GM23248 (cell line): ENCODE results near the gene PEX10. TPM values are rescaled to one million over a fixed set of nuclear protein-coding genes. Genes with fewer than 3 reads are reported as not detected.

Source experiments
- DNase-seq: peaks from one replicate; pipeline ENCODE4 v3.0.0-alpha.2; 2015
- H2AFZ ChIP-seq: fragments of 200-600 bp; sonication (generic); 2 replicates; pipeline ENCODE4 v1.6.1; 2016; ENCODE audit warnings: antibody characterized with exemption
- H3F3A ChIP-seq: fragments of 200-600 bp; sonication (generic); 2 replicates; pipeline ENCODE4 v1.6.1; 2016; ENCODE audit warnings: mild to moderate bottlenecking, antibody characterized with exemption, mixed run types; ENCODE audit not compliant: insufficient read depth
- H3K27ac ChIP-seq: fragments of 200-600 bp; sonication (generic); 2 replicates; pipeline ENCODE4 v1.5.1; 2016; ENCODE audit warnings: mild to moderate bottlenecking
- H3K27me3 ChIP-seq: fragments of 200-600 bp; sonication (generic); replicated peaks from 2 replicates; pipeline ENCODE4 v1.6.1; 2016; ENCODE audit warnings: mild to moderate bottlenecking; ENCODE audit not compliant: insufficient read depth
- H3K36me3 ChIP-seq: fragments of 200-600 bp; sonication (generic); 2 replicates; pipeline ENCODE4 v1.6.1; 2016; ENCODE audit warnings: low read depth, mild to moderate bottlenecking
- H3K4me1 ChIP-seq: fragments of 200-600 bp; sonication (generic); 2 replicates; pipeline ENCODE4 v1.6.1; 2016; ENCODE audit warnings: mild to moderate bottlenecking; ENCODE audit not compliant: insufficient read depth
- H3K4me2 ChIP-seq: fragments of 200-600 bp; sonication (generic); one replicate; pipeline ENCODE4 v1.6.1; 2016; ENCODE audit warnings: mild to moderate bottlenecking; ENCODE audit not compliant: unreplicated experiment
- H3K4me3 ChIP-seq: fragments of 200-600 bp; sonication (generic); 2 replicates; pipeline ENCODE4 v1.5.1; 2016; ENCODE audit warnings: mild to moderate bottlenecking
- H3K79me2 ChIP-seq: fragments of 200-600 bp; sonication (generic); 2 replicates; pipeline ENCODE4 v1.6.1; 2016; ENCODE audit warnings: mild to moderate bottlenecking; ENCODE audit not compliant: insufficient read depth
- H3K9ac ChIP-seq: fragments of 200-600 bp; sonication (generic); 2 replicates; pipeline ENCODE4 v1.6.1; 2016; ENCODE audit warnings: mild to moderate bottlenecking
- H3K9me2 ChIP-seq: fragments of 200-600 bp; sonication (generic); 2 replicates; pipeline ENCODE4 v1.6.1; 2016; ENCODE audit warnings: mixed run types, mild to moderate bottlenecking, moderate library complexity; ENCODE audit not compliant: insufficient read depth
- H3K9me3 ChIP-seq: fragments of 200-600 bp; sonication (generic); one replicate; pipeline ENCODE4 v1.6.1; 2017; ENCODE audit warnings: low read depth
- H4K20me1 ChIP-seq: fragments of 200-600 bp; sonication (generic); 2 replicates; pipeline ENCODE4 v1.6.0; 2016; ENCODE audit not compliant: insufficient read depth
- EZH2 ChIP-seq: fragments of 200-600 bp; sonication (generic); IDR thresholded peaks from 2 replicates; pipeline ENCODE4 v1.6.1; 2018; ENCODE audit warnings: antibody characterized with exemption, mild to moderate bottlenecking; ENCODE audit not compliant: insufficient read depth, poor library complexity, severe bottlenecking
- EZH2phosphoT487 ChIP-seq: fragments of 200-600 bp; sonication (generic); IDR thresholded peaks from 2 replicates; pipeline ENCODE4 v1.6.1; 2018; ENCODE audit warnings: antibody characterized with exemption, moderate library complexity, mild to moderate bottlenecking, low read depth; ENCODE audit not compliant: insufficient read depth
- WGBS, 2 experiments: methylation state at CpG; one replicate each; pipeline ENCODE4 v1.1.6; 2015 to 2017; ENCODE audit warnings: low lambda C conversion rate in 2 of 2, low coverage in 1 of 2; ENCODE audit errors: missing lambda C conversion rate in 2 of 2; 5-methylcytosine and 5-hydroxymethylcytosine counted together
- in situ Hi-C: fragments of 300-500 bp; cut with MboI; formaldehyde crosslinking; loops from 2 replicates; pipeline ENCODE4 v1.15.0; 2020
- polyA plus RNA-seq: library from polyadenylated mRNA; unstranded; fragments of >200 nt; fragmentation: Nextera tagmentation; extraction: Ambion mirVana; gene quantifications from 2 replicates; pipeline ENCODE4 v1.2.1, GENCODE V29; 2016
- total RNA-seq: library from RNA; depleted of rRNA; stranded (reverse); fragments of >200 nt; shearing (Covaris generic); gene quantifications from 2 replicates; pipeline ENCODE4 v1.2.3, GENCODE V29; 2014

The PEX10 gene
- total and polyA plus RNA-seq, 2 experiments from 2014 or later = 24.7 to 51.3 TPM

DNA sequence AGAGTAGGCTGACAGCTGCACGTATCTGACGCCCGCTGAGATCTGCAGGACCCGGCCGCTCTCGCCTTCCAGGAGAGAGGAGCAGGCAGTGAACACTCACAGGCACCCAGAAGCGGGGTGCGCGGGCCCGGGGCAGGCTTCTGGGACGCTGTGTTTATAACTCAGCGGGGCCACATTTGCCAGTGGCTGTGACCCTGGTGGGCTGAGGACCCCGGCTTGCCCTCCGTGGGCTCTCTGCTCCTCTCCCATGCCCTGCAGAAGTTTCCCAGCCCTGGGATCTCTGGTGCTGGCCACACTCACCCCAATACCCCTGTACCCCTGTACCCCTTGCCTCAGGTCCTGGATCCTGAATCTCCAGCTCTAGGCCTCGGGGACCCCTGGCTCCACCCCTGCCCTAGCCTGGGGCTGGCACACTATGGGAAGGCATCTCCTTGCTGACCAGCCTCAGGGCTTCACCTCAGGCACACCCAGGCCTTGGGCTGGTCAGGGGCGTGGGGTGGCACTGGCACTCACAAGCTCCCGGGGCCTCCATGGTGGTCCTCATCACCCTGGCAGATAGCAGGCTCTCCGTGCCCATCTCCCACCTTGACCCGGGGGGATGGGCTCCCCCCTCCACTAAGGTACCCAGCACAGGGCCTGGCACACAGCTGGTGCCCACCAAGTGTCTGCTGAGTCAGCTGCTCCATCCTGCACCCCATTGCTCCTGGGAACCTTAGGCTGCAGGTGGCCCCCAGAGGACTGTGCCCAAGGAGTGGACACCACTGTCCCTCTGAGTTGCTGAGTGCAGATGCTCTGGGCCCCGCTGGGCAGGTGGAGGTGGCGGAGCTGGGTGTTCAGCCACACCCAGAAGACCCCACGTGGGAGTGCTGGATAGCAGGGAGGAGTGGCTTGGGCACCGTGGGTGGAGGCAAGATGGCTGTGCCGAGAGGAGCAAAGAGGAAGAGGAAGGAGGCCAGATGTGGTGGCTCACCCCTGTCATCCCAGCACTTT is 53.4 kb downstream of the PEX10 start:
- Histone ChIP-seq H4K20me1 (no peaks in the 10 kb centered on the region), H3K4me3 (no peak overlapping the region), H3K4me1 (no peaks in the 10 kb centered on the region; the same call in 1 of the 2 replicates), H3K27ac (no peak overlapping the region), H3K36me3 (no peaks in the 10 kb centered on the region), H3K9me3 (no peaks in the 10 kb centered on the region), H3K9ac (no peak overlapping the region), H3K4me2 (no peak overlapping the region), H3K79me2 (no peaks in the 10 kb centered on the region), H3K9me2 (no peaks in the 10 kb centered on the region), H2AFZ (no peak overlapping the region), H3K27me3 (no peaks in the 10 kb centered on the region), H3F3A (no peaks in the 10 kb centered on the region)
- TF ChIP-seq EZH2 = no peak
- no peak for TF ChIP-seq EZH2phosphoT487
- 78% methylated on average over 24 of the region's 24 CpGs for WGBS, 2 experiments
- in situ Hi-C loops = no loop called here
- DNase-seq = no peak

DNA sequence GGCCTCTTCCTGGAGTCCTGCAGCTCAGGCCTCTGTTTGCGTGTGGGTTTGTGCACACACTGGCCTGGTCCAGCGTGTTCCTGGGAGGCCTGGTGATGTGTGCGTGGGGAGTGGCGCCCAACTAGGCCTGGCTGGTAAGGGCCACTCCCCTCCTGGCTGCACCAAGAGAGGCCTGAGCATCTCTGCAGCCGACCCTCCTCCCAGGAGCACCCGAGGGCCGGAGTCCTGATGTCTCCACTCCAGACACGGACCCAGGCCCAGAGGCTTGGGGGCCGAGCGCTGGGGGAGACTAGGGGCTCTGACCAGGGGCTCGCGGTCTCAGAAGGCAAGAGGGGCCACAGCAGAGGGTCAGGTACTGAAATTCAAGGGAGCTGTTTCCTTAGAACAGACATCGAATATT is 54.3 kb downstream of the PEX10 start:
- Histone ChIP-seq H3K4me1 (no peaks in the 10 kb centered on the region; the same call in 1 of the 2 replicates), H3K79me2 (no peaks in the 10 kb centered on the region), H4K20me1 (no peaks in the 10 kb centered on the region), H3K36me3 (no peaks in the 10 kb centered on the region), H3K27me3 (no peaks in the 10 kb centered on the region), H3K4me2 (no peak overlapping the region), H2AFZ (no peak overlapping the region), H3K9ac (no peak overlapping the region), H3K4me3 (no peak overlapping the region), H3K9me3 (no peaks in the 10 kb centered on the region), H3K9me2 (no peaks in the 10 kb centered on the region), H3F3A (no peaks in the 10 kb centered on the region), H3K27ac (no peak overlapping the region)
- WGBS, 2 experiments = 85 to 88% methylated on average over 12 to 13 of the region's 13 CpGs
- TF ChIP-seq EZH2 (no peak), EZH2phosphoT487 (no peak)
- DNase-seq = no peak
- in situ Hi-C loops = no loop called here

DNA sequence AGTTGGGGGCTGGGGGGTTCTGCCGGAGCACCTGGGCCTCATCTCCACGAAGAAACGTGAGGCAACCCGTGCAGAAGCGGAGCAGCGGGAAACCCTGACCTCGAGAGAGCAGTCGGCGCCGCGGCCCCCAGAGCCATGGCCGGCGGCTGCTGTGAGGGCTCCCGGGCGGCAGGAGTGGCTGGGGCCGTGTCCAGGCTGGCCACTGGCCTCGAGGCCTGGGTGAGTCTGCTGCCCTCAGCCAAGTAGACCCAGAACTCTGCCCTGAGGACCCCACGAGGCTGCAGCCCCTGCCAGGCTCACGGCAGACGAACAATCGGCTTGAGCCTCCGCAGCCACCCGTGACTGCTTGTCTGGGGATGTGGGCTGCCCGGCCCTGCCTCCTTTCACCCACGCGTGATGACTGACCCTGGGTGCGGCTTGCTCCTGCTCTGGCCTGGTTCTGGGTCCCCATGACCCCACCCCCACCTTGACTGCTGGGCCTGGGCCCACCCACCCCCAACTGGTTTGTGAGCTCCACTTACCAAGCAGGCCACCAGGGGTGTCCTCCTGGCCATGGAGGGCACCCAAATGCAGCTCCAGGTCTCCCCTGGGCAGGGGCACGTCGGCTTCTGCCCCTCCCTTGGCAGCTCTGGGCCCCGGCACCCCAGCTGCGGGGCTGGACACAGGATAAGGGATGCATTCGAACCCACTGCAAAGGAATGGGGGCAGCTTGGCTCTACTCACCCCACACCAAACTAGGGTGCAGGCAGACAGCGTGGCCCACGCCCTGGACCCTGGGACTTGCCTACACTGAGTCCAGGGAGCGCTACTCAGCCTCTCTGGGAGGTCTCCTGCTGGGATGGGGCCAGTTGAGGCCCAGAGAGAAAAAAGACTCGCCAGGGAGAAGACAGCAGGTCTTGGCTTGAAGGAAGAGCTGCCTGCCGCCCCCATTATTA is 55.2 kb downstream of the PEX10 start:
- Histone ChIP-seq H4K20me1 (no peaks in the 10 kb centered on the region), H3K4me1 (no peaks in the 10 kb centered on the region; the same call in 1 of the 2 replicates), H3K9ac (no peak overlapping the region), H3K4me3 (no peak overlapping the region), H3K36me3 (no peaks in the 10 kb centered on the region), H3K79me2 (no peaks in the 10 kb centered on the region), H3K9me3 (no peaks in the 10 kb centered on the region), H3F3A (no peaks in the 10 kb centered on the region), H3K27me3 (no peaks in the 10 kb centered on the region), H2AFZ (no peak overlapping the region), H3K4me2 (no peak overlapping the region), H3K9me2 (no peaks in the 10 kb centered on the region), H3K27ac (no peak overlapping the region)
- DNase-seq = no peak
- in situ Hi-C loops = no loop called here
- WGBS, 2 experiments = 83 to 84% methylated on average over 35 to 37 of the region's 37 CpGs
- no peak for TF ChIP-seq EZH2phosphoT487
- no peak for TF ChIP-seq EZH2

DNA sequence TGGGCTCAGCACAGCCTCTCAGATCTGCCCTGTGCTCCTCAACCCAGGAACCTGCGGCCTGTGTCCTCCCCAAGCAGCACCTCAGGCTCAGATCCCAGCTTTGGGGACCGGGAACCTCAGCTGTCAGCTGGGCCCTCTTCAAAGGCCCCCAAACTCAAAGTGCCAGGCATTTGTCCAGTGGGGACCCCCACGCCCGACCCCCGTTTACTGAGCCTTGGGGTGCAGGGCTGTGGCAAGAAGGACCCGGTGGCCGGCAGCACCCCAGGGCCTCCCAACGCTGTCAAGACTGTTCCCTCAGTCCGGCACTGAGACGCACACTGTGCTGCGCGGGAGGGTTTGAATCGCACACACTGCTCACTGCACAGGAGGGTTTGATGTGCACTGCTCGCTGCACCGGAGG is 56.0 kb downstream of the PEX10 start:
- no peak overlapping the region for H3K4me2 ChIP-seq
- in situ Hi-C loops = no loop called here

More for the DNA sequence above, 56.0 kb downstream of the PEX10 start:
- H3K36me3 ChIP-seq = no peaks in the 10 kb centered on the region
- no peak overlapping the region for H2AFZ ChIP-seq
- no peak for DNase-seq
- H3K9ac ChIP-seq = no peak overlapping the region
- H3K9me2 ChIP-seq = no peaks in the 10 kb centered on the region
- H3K4me1 ChIP-seq = no peaks in the 10 kb centered on the region; the same call in 1 of the 2 replicates
- H3K79me2 ChIP-seq = no peaks in the 10 kb centered on the region
- H3K27ac ChIP-seq = no peak overlapping the region
- H3K4me3 ChIP-seq = no peak overlapping the region
- H4K20me1 ChIP-seq = no peaks in the 10 kb centered on the region
- H3K27me3 ChIP-seq = no peaks in the 10 kb centered on the region
- 86 to 89% methylated on average over 15 of the region's 15 CpGs for WGBS, 2 experiments
- no peaks in the 10 kb centered on the region for H3K9me3 ChIP-seq
- no peaks in the 10 kb centered on the region for H3F3A ChIP-seq
- TF ChIP-seq EZH2phosphoT487 (no peak), EZH2 (no peak)
